GM04503 (cell line): Measurements from ENCODE around the gene PTOV1.

ENCODE experiments used
- DNase-seq: peaks from one replicate; pipeline ENCODE4 v3.0.0-alpha.2; 2012; ENCODE audit warnings: low read depth

Gene PTOV1

GRCh38 chr19:49889687-49890348 is 38.9 kb downstream of the PTOV1 start:
- no peak for DNase-seq

GRCh38 chr19:49890349-49891311 is 39.7 kb downstream of the PTOV1 start:
- no peak for DNase-seq

GRCh38 chr19:49891393-49891792 is 40.4 kb downstream of the PTOV1 start:
- no peak for DNase-seq

GRCh38 chr19:49892716-49893115 is 41.8 kb downstream of the PTOV1 start:
- DNase-seq, result no peak

- DNase-seq, result no peak
These were observed 43.2 kb downstream of the PTOV1 start for GRCh38 chr19:49894011-49894664.

GRCh38 chr19:49894879-49895565 is 44.1 kb downstream of the PTOV1 start:
- no peak for DNase-seq

- no peak for DNase-seq
These were observed 44.8 kb downstream of the PTOV1 start for GRCh38 chr19:49895566-49896297.

- no peak for DNase-seq
These were observed 46.1 kb downstream of the PTOV1 start, which contains the start of gene IL4I1 for GRCh38 chr19:49896863-49897621. Gene IL4I1 (minus strand): TSS chr19:49896887. CDS start chr19:49896160, 727 bp downstream.

GRCh38 chr19:49904136-49904535 is 53.2 kb downstream of the PTOV1 start:
- DNase-seq, result no peak

GRCh38 chr19:49906879-49907564 is 56.1 kb downstream of the PTOV1 start:
- DNase-seq, result no peak

GRCh38 chr19:49907745-49908446 is 56.9 kb downstream of the PTOV1 start:
- DNase-seq, result no peak

- no peak for DNase-seq
These were observed 57.8 kb downstream of the PTOV1 start for GRCh38 chr19:49908480-49909420.

- no peak for DNase-seq
These were observed 59.2 kb downstream of the PTOV1 start for GRCh38 chr19:49910179-49910578.
